ENCODE results near the gene SLC45A2. TPM values are rescaled to one million over a fixed set of nuclear protein-coding genes. Genes with fewer than 3 reads are reported as not detected.

SLC45A2 gene
- total RNA-seq, 1 experiment from 2014 or later: not detected

- H3K4me1 ChIP-seq (ENCODE audit: low read length): no peaks in the 10 kb centered on the region
- no peak overlapping the region for H3K4me3 ChIP-seq (ENCODE audit: low read length)
- DNase-seq: no peak
- H2AFZ ChIP-seq (ENCODE audit: low read length): no peak overlapping the region
- no peaks in the 10 kb centered on the region for H3K9me2 ChIP-seq (replicated peaks; ENCODE audit: insufficient read depth, low read length)
- no peaks in the 10 kb centered on the region for H3K27me3 ChIP-seq (ENCODE audit: low read length)
- H3K9me3 ChIP-seq (ENCODE audit: low read length): no peaks in the 10 kb centered on the region
- H4K20me1 ChIP-seq (ENCODE audit: insufficient read depth, low read depth, low read length): no peaks in the 10 kb centered on the region
- no peak overlapping the region for H3K4me2 ChIP-seq (ENCODE audit: low read depth, low read length, poor library complexity, severe bottlenecking)
- no peaks in the 10 kb centered on the region for H3K79me2 ChIP-seq (ENCODE audit: low read length)
- H3K36me3 ChIP-seq (ENCODE audit: insufficient read depth, low read length): no peaks in the 10 kb centered on the region
- H3K9ac ChIP-seq (ENCODE audit: low read length): no peak overlapping the region
- H3K27ac ChIP-seq (ENCODE audit: low read length): no peak overlapping the region
Observed at GRCh38 chr5:33944543-33945132, 39.9 kb downstream of the SLC45A2 start.

GRCh38 chr5:33941090-33941489 lies 43.4 kb downstream of the SLC45A2 start:
- Histone ChIP-seq H3K36me3 (ENCODE audit: insufficient read depth, low read length) (no peaks in the 10 kb centered on the region), H3K4me2 (ENCODE audit: low read depth, low read length, poor library complexity, severe bottlenecking) (no peak overlapping the region), H3K4me1 (ENCODE audit: low read length) (no peaks in the 10 kb centered on the region), H3K9ac (ENCODE audit: low read length) (no peak overlapping the region), H4K20me1 (ENCODE audit: insufficient read depth, low read depth, low read length) (no peaks in the 10 kb centered on the region), H3K79me2 (ENCODE audit: low read length) (no peaks in the 10 kb centered on the region), H3K9me3 (ENCODE audit: low read length) (no peaks in the 10 kb centered on the region), H3K27me3 (ENCODE audit: low read length) (no peaks in the 10 kb centered on the region), H3K27ac (ENCODE audit: low read length) (no peak overlapping the region), H3K9me2 (replicated peaks; ENCODE audit: insufficient read depth, low read length) (no peaks in the 10 kb centered on the region), H3K4me3 (ENCODE audit: low read length) (no peak overlapping the region), H2AFZ (ENCODE audit: low read length) (no peak overlapping the region)
- no peak for DNase-seq

GRCh38 chr5:33939556-33940262 lies 44.8 kb downstream of the SLC45A2 start:
- H3K27ac ChIP-seq (ENCODE audit: low read length): no peak overlapping the region
- DNase-seq: no peak
- H3K9me2 ChIP-seq (replicated peaks; ENCODE audit: insufficient read depth, low read length): no peaks in the 10 kb centered on the region
- no peaks in the 10 kb centered on the region for H3K27me3 ChIP-seq (ENCODE audit: low read length)
- H4K20me1 ChIP-seq (ENCODE audit: insufficient read depth, low read depth, low read length): no peaks in the 10 kb centered on the region
- no peaks in the 10 kb centered on the region for H3K9me3 ChIP-seq (ENCODE audit: low read length)
- H3K4me1 ChIP-seq (ENCODE audit: low read length): no peaks in the 10 kb centered on the region
- H3K36me3 ChIP-seq (ENCODE audit: insufficient read depth, low read length): no peaks in the 10 kb centered on the region
- no peak overlapping the region for H3K4me3 ChIP-seq (ENCODE audit: low read length)
- no peak overlapping the region for H3K4me2 ChIP-seq (ENCODE audit: low read depth, low read length, poor library complexity, severe bottlenecking)
- H3K9ac ChIP-seq (ENCODE audit: low read length): no peak overlapping the region
- no peaks in the 10 kb centered on the region for H3K79me2 ChIP-seq (ENCODE audit: low read length)
- no peak overlapping the region for H2AFZ ChIP-seq (ENCODE audit: low read length)

GRCh38 chr5:33938881-33939280 lies 45.6 kb downstream of the SLC45A2 start:
- H2AFZ ChIP-seq (ENCODE audit: low read length): no peak overlapping the region
- no peaks in the 10 kb centered on the region for H3K4me1 ChIP-seq (ENCODE audit: low read length)
- no peaks in the 10 kb centered on the region for H3K36me3 ChIP-seq (ENCODE audit: insufficient read depth, low read length)
- H3K4me3 ChIP-seq (ENCODE audit: low read length): no peak overlapping the region
- H4K20me1 ChIP-seq (ENCODE audit: insufficient read depth, low read depth, low read length): no peaks in the 10 kb centered on the region
- H3K9me3 ChIP-seq (ENCODE audit: low read length): no peaks in the 10 kb centered on the region
- DNase-seq: no peak
- no peaks in the 10 kb centered on the region for H3K9me2 ChIP-seq (replicated peaks; ENCODE audit: insufficient read depth, low read length)
- no peaks in the 10 kb centered on the region for H3K27me3 ChIP-seq (ENCODE audit: low read length)
- H3K9ac ChIP-seq (ENCODE audit: low read length): no peak overlapping the region
- no peaks in the 10 kb centered on the region for H3K79me2 ChIP-seq (ENCODE audit: low read length)
- no peak overlapping the region for H3K27ac ChIP-seq (ENCODE audit: low read length)
- H3K4me2 ChIP-seq (ENCODE audit: low read depth, low read length, poor library complexity, severe bottlenecking): no peak overlapping the region

- Histone ChIP-seq H3K27me3 (ENCODE audit: low read length) (no peaks in the 10 kb centered on the region), H3K79me2 (ENCODE audit: low read length) (no peaks in the 10 kb centered on the region), H3K4me3 (ENCODE audit: low read length) (no peak overlapping the region), H2AFZ (ENCODE audit: low read length) (no peak overlapping the region), H3K36me3 (ENCODE audit: insufficient read depth, low read length) (no peaks in the 10 kb centered on the region), H4K20me1 (ENCODE audit: insufficient read depth, low read depth, low read length) (no peaks in the 10 kb centered on the region), H3K4me1 (ENCODE audit: low read length) (no peaks in the 10 kb centered on the region), H3K9ac (ENCODE audit: low read length) (no peak overlapping the region), H3K27ac (ENCODE audit: low read length) (no peak overlapping the region), H3K9me3 (ENCODE audit: low read length) (no peaks in the 10 kb centered on the region), H3K4me2 (ENCODE audit: low read depth, low read length, poor library complexity, severe bottlenecking) (no peak overlapping the region), H3K9me2 (replicated peaks; ENCODE audit: insufficient read depth, low read length) (no peaks in the 10 kb centered on the region)
- DNase-seq: no peak
Observed at GRCh38 chr5:33938507-33938796, 46.0 kb downstream of the SLC45A2 start.

- no peaks in the 10 kb centered on the region for H4K20me1 ChIP-seq (ENCODE audit: insufficient read depth, low read depth, low read length)
- H3K36me3 ChIP-seq (ENCODE audit: insufficient read depth, low read length): no peaks in the 10 kb centered on the region
- DNase-seq: no peak
- no peaks in the 10 kb centered on the region for H3K79me2 ChIP-seq (ENCODE audit: low read length)
- H3K4me1 ChIP-seq (ENCODE audit: low read length): no peaks in the 10 kb centered on the region
- H2AFZ ChIP-seq (ENCODE audit: low read length): no peak overlapping the region
- no peak overlapping the region for H3K27ac ChIP-seq (ENCODE audit: low read length)
- no peaks in the 10 kb centered on the region for H3K27me3 ChIP-seq (ENCODE audit: low read length)
- no peaks in the 10 kb centered on the region for H3K9me2 ChIP-seq (replicated peaks; ENCODE audit: insufficient read depth, low read length)
- H3K9me3 ChIP-seq (ENCODE audit: low read length): no peaks in the 10 kb centered on the region
- H3K4me2 ChIP-seq (ENCODE audit: low read depth, low read length, poor library complexity, severe bottlenecking): no peak overlapping the region
- no peak overlapping the region for H3K9ac ChIP-seq (ENCODE audit: low read length)
- H3K4me3 ChIP-seq (ENCODE audit: low read length): no peak overlapping the region
Observed at GRCh38 chr5:33937707-33938506, 46.6 kb downstream of the SLC45A2 start.

GRCh38 chr5:33937017-33937706 lies 47.3 kb downstream of the SLC45A2 start:
- H3K4me1 ChIP-seq (ENCODE audit: low read length): no peaks in the 10 kb centered on the region
- H3K79me2 ChIP-seq (ENCODE audit: low read length): no peaks in the 10 kb centered on the region
- no peaks in the 10 kb centered on the region for H4K20me1 ChIP-seq (ENCODE audit: insufficient read depth, low read depth, low read length)
- no peaks in the 10 kb centered on the region for H3K27me3 ChIP-seq (ENCODE audit: low read length)
- H3K27ac ChIP-seq (ENCODE audit: low read length): no peak overlapping the region
- no peaks in the 10 kb centered on the region for H3K9me2 ChIP-seq (replicated peaks; ENCODE audit: insufficient read depth, low read length)
- DNase-seq: no peak
- H3K4me3 ChIP-seq (ENCODE audit: low read length): no peak overlapping the region
- no peak overlapping the region for H3K9ac ChIP-seq (ENCODE audit: low read length)
- H2AFZ ChIP-seq (ENCODE audit: low read length): no peak overlapping the region
- H3K36me3 ChIP-seq (ENCODE audit: insufficient read depth, low read length): no peaks in the 10 kb centered on the region
- H3K4me2 ChIP-seq (ENCODE audit: low read depth, low read length, poor library complexity, severe bottlenecking): no peak overlapping the region
- H3K9me3 ChIP-seq (ENCODE audit: low read length): no peaks in the 10 kb centered on the region

GRCh38 chr5:33936381-33937016 lies 48.0 kb downstream of the SLC45A2 start, which contains the start of gene RXFP3:
TSS of gene RXFP3 (plus strand) at chr5:33936386. CDS start at chr5:33936741, 355 bp downstream.
- Histone ChIP-seq H3K27me3 (ENCODE audit: low read length) (no peaks in the 10 kb centered on the region), H3K9me2 (replicated peaks; ENCODE audit: insufficient read depth, low read length) (no peaks in the 10 kb centered on the region), H3K27ac (ENCODE audit: low read length) (no peak within 1 kb of the TSS), H3K79me2 (ENCODE audit: low read length) (no peaks in the 10 kb centered on the region), H3K4me1 (ENCODE audit: low read length) (no peaks in the 10 kb centered on the region), H3K4me3 (ENCODE audit: low read length) (no peak within 1 kb of the TSS), H3K9ac (ENCODE audit: low read length) (no peak within 1 kb of the TSS), H3K9me3 (ENCODE audit: low read length) (no peaks in the 10 kb centered on the region), H3K4me2 (ENCODE audit: low read depth, low read length, poor library complexity, severe bottlenecking) (no peak within 1 kb of the TSS), H3K36me3 (ENCODE audit: insufficient read depth, low read length) (no peaks in the 10 kb centered on the region), H2AFZ (ENCODE audit: low read length) (no peak within 1 kb of the TSS), H4K20me1 (ENCODE audit: insufficient read depth, low read depth, low read length) (no peaks in the 10 kb centered on the region)
- no peak for DNase-seq

Data from Karpas-422 (cell line).